ENCODE data around the gene SLC9A5.

- TF ChIP-seq SP1 (CRISPR knock-in tag; conservative IDR thresholded peaks at IDR 0.05) (no peak), E2F4 (CRISPR knock-in tag; IDR thresholded peaks at IDR 0.05; ENCODE audit: borderline replicate concordance, low read depth) (no peak)
Observed at GRCh38 chr16:67298277-67298676, 49.5 kb downstream of the SLC9A5 start.

All from WTC11 (cell line).